Adrenal gland (tissue), 5 donors: Measurements from ENCODE around the gene KRTAP10-3.

ENCODE experiments used
- POLR2A ChIP-seq, 2 donors: fragments of 450-650 bp; IDR thresholded peaks; one replicate each; pipeline ENCODE4 v1.6.1; 2017; ENCODE audit warnings: antibody characterized with exemption in 2 of 2, mild to moderate bottlenecking in 2 of 2, moderate library complexity in 1 of 2
- TF ChIP-seq, protein P1 (sequence below), 6 experiments: fragments of 450-650 bp in 4 of 6; fragments of 200-600 bp in 2 of 6; sonication (generic) in 1 of 6; IDR thresholded peaks; 1 replicate in 5 of 6; 2 replicates in 1 of 6; pipeline versions ENCODE4 v1.5.1 to v1.8.0; 2016 to 2021; ENCODE audit warnings: antibody characterized with exemption in 6 of 6, mild to moderate bottlenecking in 2 of 6, moderate library complexity in 1 of 6
- donor health status: DM: no; HTN: no; CAD: no.

GRCh38 chr21:44525391-44526095, 33.1 kb downstream of the KRTAP10-3 start:
- TF ChIP-seq POLR2A (IDR thresholded peaks at IDR 0.05), result no peak
- TF ChIP-seq, protein P1, sequence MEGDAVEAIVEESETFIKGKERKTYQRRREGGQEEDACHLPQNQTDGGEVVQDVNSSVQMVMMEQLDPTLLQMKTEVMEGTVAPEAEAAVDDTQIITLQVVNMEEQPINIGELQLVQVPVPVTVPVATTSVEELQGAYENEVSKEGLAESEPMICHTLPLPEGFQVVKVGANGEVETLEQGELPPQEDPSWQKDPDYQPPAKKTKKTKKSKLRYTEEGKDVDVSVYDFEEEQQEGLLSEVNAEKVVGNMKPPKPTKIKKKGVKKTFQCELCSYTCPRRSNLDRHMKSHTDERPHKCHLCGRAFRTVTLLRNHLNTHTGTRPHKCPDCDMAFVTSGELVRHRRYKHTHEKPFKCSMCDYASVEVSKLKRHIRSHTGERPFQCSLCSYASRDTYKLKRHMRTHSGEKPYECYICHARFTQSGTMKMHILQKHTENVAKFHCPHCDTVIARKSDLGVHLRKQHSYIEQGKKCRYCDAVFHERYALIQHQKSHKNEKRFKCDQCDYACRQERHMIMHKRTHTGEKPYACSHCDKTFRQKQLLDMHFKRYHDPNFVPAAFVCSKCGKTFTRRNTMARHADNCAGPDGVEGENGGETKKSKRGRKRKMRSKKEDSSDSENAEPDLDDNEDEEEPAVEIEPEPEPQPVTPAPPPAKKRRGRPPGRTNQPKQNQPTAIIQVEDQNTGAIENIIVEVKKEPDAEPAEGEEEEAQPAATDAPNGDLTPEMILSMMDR (IDR thresholded peaks at IDR 0.05), result no peak
